Omental fat pad (tissue), 4 donors: Measurements from ENCODE around the gene CFAP100. TPM values are rescaled to one million over a fixed set of nuclear protein-coding genes. Genes with fewer than 3 reads are reported as not detected.

Experiments
- ATAC-seq: fragments of 150-250 bp; one replicate; pipeline ENCODE4 v1.9.1; 2016; ENCODE audit warnings: mild to moderate bottlenecking, moderate library complexity; ENCODE audit not compliant: low FRiP score
- DNase-seq: peaks from one replicate; pipeline ENCODE4 v3.0.0-alpha.2; 2019; ENCODE audit warnings: low spot score
- CTCF ChIP-seq, 3 donors: fragments of 450-650 bp; IDR thresholded peaks; one replicate each; pipeline ENCODE4 v1.5.1; 2016 to 2017; ENCODE audit warnings: antibody characterized with exemption in 3 of 3, mild to moderate bottlenecking in 3 of 3, moderate library complexity in 2 of 3
- total RNA-seq, 4 donors: library from RNA; depleted of rRNA; stranded (reverse); fragments of >200 nt; gene quantifications; one replicate each; pipeline ENCODE4 v1.1.0, GENCODE V29; 2016

CFAP100 gene
- total RNA-seq, 4 donors from 2014 or later, result not detected

GRCh38 chr3:126480861-126481260, 86.2 kb downstream of the CFAP100 start:
- ATAC-seq (no peak), DNase-seq (no peak)
- no peak for TF ChIP-seq CTCF (IDR thresholded peaks at IDR 0.05)

- DNase-seq (no peak), ATAC-seq (no peak)
- TF ChIP-seq CTCF (IDR thresholded peaks at IDR 0.05), result no peak
Measured at GRCh38 chr3:126481808-126482502, 87.2 kb downstream of the CFAP100 start.

- TF ChIP-seq CTCF (IDR thresholded peaks at IDR 0.05), result no peak
- ATAC-seq (no peak), DNase-seq (no peak)
Measured at GRCh38 chr3:126482503-126483255, 88.0 kb downstream of the CFAP100 start.

- ATAC-seq, result no peak
- no peak for DNase-seq
- TF ChIP-seq CTCF (IDR thresholded peaks at IDR 0.05), result no peak
Measured at GRCh38 chr3:126483321-126483761, 88.6 kb downstream of the CFAP100 start.

GRCh38 chr3:126484148-126484547, 89.4 kb downstream of the CFAP100 start:
- DNase-seq (no peak), ATAC-seq (no peak)
- no peak for TF ChIP-seq CTCF (IDR thresholded peaks at IDR 0.05)

- ATAC-seq, result no peak
- no peak for TF ChIP-seq CTCF (IDR thresholded peaks at IDR 0.05)
- DNase-seq, result no peak
Measured at GRCh38 chr3:126484662-126485061, 90.0 kb downstream of the CFAP100 start.
